IPS DF 6.9 (cell line): ENCODE measurements around the gene HYI.
A peak's percentile ranks its signal among the peaks of the same experiment; 100 is the strongest.
"Not testable (repeated sequence)": the region's sequence is repeated elsewhere in the genome, so short reads cannot be mapped to it uniquely, and the experiment has no call there.

Source experiments
- DNase-seq: peaks from one replicate; pipeline ENCODE4 v3.0.0-alpha.2; 2013; ENCODE audit warnings: low read depth, low spot score
- H3K27ac ChIP-seq: one replicate; pipeline ENCODE4 v1.5.1; 2013; ENCODE audit warnings: low read length, control low read depth
- H3K27me3 ChIP-seq: 2 replicates; pipeline ENCODE4 v1.6.1; 2013; ENCODE audit warnings: mild to moderate bottlenecking, low read length; ENCODE audit not compliant: control insufficient read depth, insufficient read depth
- H3K36me3 ChIP-seq: 2 replicates; pipeline ENCODE4 v1.6.1; 2013; ENCODE audit warnings: low read length; ENCODE audit not compliant: control insufficient read depth, insufficient read depth
- H3K4me1 ChIP-seq: 2 replicates; pipeline ENCODE4 v1.6.1; 2013; ENCODE audit warnings: low read length; ENCODE audit not compliant: control insufficient read depth, insufficient read depth
- H3K4me3 ChIP-seq: 2 replicates; pipeline ENCODE4 v1.5.1; 2013; ENCODE audit warnings: mild to moderate bottlenecking, low read length
- H3K9me3 ChIP-seq: 2 replicates; pipeline ENCODE4 v1.6.1; 2013; ENCODE audit warnings: low read length, inconsistent platforms; ENCODE audit not compliant: control insufficient read depth, insufficient read depth
- WGBS: extraction: QIAGEN DNeasy Blood & Tissue Kit; methylation state at CpG from one replicate; pipeline ENCODE4 v1.1.7; 2013; ENCODE audit warnings: mixed read lengths, missing lambda C conversion rate; ENCODE audit not compliant: insufficient read length, insufficient coverage; 5-methylcytosine and 5-hydroxymethylcytosine counted together

The HYI gene

DNA sequence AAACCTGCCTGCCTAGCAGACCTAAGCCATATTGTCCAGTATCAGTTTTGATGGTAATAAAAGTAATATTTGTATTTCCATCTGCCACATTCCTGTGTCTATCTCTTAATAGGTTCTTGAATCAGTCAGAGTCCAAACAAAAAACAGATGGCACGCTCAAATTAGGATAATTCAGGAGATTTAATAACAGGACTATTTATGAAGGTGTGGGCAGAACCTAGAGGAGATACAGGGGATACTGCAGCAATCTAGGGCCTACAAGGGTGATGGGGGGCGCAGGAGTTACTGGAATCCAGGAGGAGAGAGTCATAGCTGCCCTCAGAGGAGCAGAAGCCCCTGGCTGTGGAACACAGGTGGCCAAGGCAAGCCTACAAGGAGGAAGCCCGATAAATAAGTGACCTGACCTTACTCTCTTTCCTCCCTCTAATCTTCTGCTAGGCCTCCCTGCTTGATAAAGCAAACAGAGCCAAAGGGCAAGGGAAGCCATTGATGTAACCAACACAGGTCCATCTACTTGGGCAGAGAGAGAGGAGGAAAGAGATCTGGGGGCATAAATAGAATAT is 11.9 kb upstream of the HYI start:
- no peaks in the 10 kb centered on the region for H3K9me3 ChIP-seq
- H3K27me3 ChIP-seq: no peaks in the 10 kb centered on the region
- no CpG with 5 or more reads among the region's 3 CpGs for WGBS
- no peaks in the 10 kb centered on the region for H3K4me1 ChIP-seq
- no peak for DNase-seq
- no peak overlapping the region for H3K4me3 ChIP-seq
- no peak overlapping the region for H3K27ac ChIP-seq
- no peaks in the 10 kb centered on the region for H3K36me3 ChIP-seq

DNA sequence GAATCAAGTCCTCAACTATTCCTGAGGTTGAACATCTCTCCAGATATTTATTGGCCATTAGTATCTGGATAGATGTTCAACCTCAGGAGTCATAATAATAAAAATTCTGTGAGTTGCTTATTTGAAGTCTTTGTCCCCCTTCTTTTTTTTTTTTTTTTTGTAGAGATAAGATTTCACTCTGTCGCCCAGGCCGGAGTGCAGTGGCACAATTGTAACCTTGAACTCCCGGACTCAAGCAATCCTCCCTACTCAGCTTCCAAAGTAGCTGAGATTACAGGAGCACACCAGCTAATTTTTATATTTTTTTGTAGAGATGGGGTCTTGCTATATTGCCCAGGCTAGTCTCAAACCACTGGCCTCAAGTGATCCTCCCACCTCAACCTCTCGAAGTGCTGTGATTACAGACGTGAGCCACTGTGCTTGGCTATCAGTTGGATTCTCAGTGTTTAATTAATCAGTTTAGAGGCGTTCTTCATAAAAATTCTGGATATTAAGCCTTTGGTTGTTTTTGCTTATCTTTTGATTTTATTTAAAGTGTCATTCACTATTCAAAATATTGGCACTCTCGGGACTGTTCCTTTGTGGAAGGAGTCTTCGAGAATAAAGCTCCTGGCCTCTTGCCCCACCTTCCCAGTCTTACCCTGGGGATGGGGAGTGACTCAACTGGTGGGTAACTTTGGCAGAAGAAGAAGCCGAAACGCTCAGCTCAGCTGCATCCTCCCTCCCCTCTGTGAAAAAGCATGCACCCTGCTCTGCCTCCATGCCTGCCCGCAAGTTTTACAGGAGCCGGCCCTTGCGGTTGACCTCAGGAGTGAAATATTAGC is 11.2 kb upstream of the HYI start:
- Histone ChIP-seq H3K27me3 (no peaks in the 10 kb centered on the region), H3K4me3 (no peak overlapping the region), H3K27ac (no peak overlapping the region), H3K4me1 (no peaks in the 10 kb centered on the region), H3K36me3 (no peaks in the 10 kb centered on the region), H3K9me3 (no peaks in the 10 kb centered on the region)
- DNase-seq: no peak
- no CpG with 5 or more reads among the region's 13 CpGs for WGBS

DNA sequence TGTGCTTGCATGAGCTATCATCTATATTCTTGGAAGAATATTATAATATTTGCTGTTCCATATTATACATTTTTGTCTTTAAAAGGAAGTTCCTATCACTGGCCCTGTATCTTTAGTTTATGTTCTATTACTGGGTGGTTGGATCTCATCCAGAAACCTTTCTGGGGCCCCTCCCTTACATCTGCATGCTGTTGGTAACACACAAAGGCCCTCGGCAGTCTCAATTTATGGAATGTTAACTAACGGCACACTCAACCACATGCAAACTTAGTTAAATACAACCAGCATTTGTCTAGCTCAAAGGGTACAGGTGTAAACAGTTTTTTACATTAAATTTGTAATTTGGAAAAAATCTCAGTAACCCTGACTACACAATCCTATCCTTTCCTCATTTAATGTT is 9.7 kb upstream of the HYI start:
- no peaks in the 10 kb centered on the region for H3K36me3 ChIP-seq
- no CpG with 5 or more reads among the region's 2 CpGs for WGBS
- no peak for DNase-seq

GRCh38 chr1:43460988-43461693 is 7.4 kb upstream of the HYI start:
- WGBS: no CpG with 5 or more reads among the region's 5 CpGs
- no peak overlapping the region for H3K27ac ChIP-seq
- no peaks in the 10 kb centered on the region for H3K9me3 ChIP-seq
- H3K4me3 ChIP-seq: no peak overlapping the region
- no peaks in the 10 kb centered on the region for H3K36me3 ChIP-seq
- DNase-seq: no peak
- H3K27me3 ChIP-seq: no peaks in the 10 kb centered on the region
- H3K4me1 ChIP-seq: no peaks in the 10 kb centered on the region

More for the DNA sequence above, 9.7 kb upstream of the HYI start:
- Histone ChIP-seq H3K9me3 (no peaks in the 10 kb centered on the region), H3K4me3 (no peak overlapping the region), H3K27ac (no peak overlapping the region), H3K4me1 (no peaks in the 10 kb centered on the region), H3K27me3 (no peaks in the 10 kb centered on the region)

- H3K36me3 ChIP-seq, H3K27ac ChIP-seq, H3K9me3 ChIP-seq, H3K27me3 ChIP-seq, DNase-seq, H3K4me3 ChIP-seq, H3K4me1 ChIP-seq: not testable (repeated sequence)
- no CpG with 5 or more reads among the region's 3 CpGs for WGBS
Observed at GRCh38 chr1:43458379-43458778, 4.6 kb upstream of the HYI start.

DNA sequence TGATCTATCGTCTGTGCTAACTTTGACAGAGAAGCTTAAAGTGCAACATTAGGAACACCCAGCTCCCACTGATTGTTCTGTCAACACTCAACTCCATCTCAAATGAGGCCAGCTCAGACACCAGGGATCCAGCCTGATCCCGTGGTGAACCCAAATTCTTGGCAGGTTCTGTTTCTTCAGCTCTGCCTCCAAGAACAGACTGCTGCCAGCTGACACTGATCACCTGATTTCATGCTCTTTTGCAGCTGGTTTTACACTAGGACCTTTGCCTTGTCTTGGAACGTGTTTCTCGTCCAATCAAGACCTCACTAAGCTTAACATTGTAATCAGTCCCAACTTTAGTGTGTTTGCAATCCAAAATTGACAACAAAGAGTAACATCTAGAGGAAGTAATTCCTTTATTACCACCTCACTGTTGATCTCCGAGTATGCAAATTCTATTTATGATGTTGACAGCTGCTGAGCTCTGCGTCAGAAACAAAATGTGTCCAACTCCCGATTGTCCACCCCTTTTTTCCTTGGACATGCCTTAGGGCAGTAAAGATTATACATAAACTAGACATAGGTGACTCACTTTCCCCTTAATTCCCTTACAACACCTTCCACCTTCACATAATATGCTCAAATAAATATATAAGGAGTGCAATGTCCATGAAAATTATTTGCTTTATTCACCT is 1.6 kb upstream of the HYI start:
- H3K9me3 ChIP-seq: no peaks in the 10 kb centered on the region
- no peak for DNase-seq
- no peaks in the 10 kb centered on the region for H3K27me3 ChIP-seq
- no peak overlapping the region for H3K27ac ChIP-seq
- peaks cover 9% of the 10 kb centered on the region for H3K36me3 ChIP-seq
- H3K4me3 ChIP-seq: no peak overlapping the region
- peaks cover 2% of the 10 kb centered on the region; the same call in 1 of the 2 replicates for H3K4me1 ChIP-seq
- no CpG with 5 or more reads among the region's 7 CpGs for WGBS

DNA sequence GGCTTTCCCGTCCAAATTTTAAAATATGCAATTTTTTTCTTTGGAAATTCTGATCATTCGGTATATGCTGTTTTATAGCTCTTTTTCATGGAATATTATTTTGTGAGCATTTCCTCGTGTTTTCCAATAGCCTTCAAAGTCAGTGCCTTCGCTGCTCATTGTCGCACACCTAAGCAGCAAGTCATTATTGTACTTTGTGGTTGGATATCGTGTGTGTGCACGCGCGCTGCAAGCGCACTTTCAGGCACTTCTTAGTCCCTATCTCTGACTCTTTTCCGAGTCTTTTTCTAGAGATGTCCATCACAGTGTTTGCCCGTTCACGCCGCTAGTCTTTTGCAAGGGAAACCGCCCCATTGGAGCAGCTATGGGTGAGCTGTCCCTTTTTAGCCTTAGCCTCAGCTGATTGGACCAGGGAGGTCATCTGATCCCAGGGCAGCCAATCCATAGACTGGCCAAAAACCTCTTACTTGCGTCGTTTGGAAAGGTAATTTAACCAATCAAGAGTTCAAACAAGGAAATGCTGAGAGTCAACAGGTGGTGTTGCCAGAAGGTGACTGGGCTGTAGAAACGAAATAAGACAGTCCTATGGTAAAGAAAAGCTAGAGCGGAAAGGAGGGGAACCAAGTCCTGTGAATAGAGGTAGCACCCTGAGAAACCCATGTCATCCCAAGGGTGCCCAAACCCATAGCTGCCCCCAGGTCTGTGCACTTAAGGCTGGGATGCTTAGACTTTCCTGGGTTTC is 710 bp upstream of the HYI start:
- H3K27ac ChIP-seq: no peak overlapping the region
- peak; percentile 88 for DNase-seq

DNA sequence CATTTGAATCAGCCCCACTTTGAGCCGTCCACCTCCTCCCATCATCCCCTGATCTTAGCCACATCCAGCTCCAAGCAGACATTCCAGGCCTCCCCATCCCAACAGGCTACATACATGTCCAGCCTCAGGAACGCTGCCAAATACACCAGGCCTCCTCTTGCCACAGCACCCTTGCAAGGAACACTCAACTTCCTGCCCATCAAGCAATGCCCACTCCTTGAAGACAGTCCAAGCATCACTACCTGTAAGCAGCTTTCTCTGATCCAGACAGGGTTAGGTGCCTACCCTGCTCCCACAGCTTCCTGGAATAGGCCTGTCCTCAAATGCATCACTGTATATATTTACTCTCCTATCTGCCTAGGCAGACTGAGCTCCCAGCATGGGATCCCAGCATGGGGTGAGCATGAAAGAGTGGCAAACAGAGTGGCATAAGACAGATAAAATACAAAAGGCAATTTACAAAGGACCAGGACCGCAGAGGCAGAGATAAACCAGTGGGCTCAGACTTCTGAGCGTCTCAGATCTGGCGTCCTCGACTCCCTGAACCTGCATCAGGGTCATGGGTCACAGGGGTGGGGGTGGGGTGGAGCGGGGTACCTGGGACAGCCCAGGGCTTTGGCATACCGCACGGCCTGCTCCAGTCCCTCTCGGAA is 816 bp downstream of the HYI start:
- Histone ChIP-seq H3K27ac (no peak overlapping the region), H3K36me3 (peaks cover 19% of the 10 kb centered on the region), H3K4me1 (peaks cover 2% of the 10 kb centered on the region; the same call in 1 of the 2 replicates), H3K27me3 (no peaks in the 10 kb centered on the region), H3K9me3 (no peaks in the 10 kb centered on the region), H3K4me3 (peak overlapping the region; percentile 61; the same call in 1 of the 2 replicates)
- DNase-seq: no peak
- WGBS: no CpG with 5 or more reads among the region's 10 CpGs

More for the DNA sequence above, 710 bp upstream of the HYI start:
- no peaks in the 10 kb centered on the region for H3K9me3 ChIP-seq
- peaks cover 2% of the 10 kb centered on the region; the same call in 1 of the 2 replicates for H3K4me1 ChIP-seq
- peaks cover 13% of the 10 kb centered on the region for H3K36me3 ChIP-seq
- WGBS: no CpG with 5 or more reads among the region's 19 CpGs
- H3K27me3 ChIP-seq: no peaks in the 10 kb centered on the region
- H3K4me3 ChIP-seq: peak overlapping the region; percentile 61; the same call in 1 of the 2 replicates

- no peak overlapping the region for H3K4me3 ChIP-seq
- peaks cover 21% of the 10 kb centered on the region for H3K36me3 ChIP-seq
- no CpG with 5 or more reads among the region's 22 CpGs for WGBS
- no peaks in the 10 kb centered on the region for H3K9me3 ChIP-seq
- no peak overlapping the region for H3K27ac ChIP-seq
- DNase-seq: no peak
- no peaks in the 10 kb centered on the region for H3K27me3 ChIP-seq
- peaks cover 2% of the 10 kb centered on the region; the same call in 1 of the 2 replicates for H3K4me1 ChIP-seq
Observed at GRCh38 chr1:43451701-43452532, 1.8 kb downstream of the HYI start.
